HG03280 (cell line): ENCODE results near the gene PPP2R5C.
"Not testable (repeated sequence)": the region's sequence is repeated elsewhere in the genome, so short reads cannot be mapped to it uniquely, and the experiment has no call there.

Experiments
- ATAC-seq: cut with Tn5 transposase; IDR thresholded peaks from one replicate; pipeline ENCODE4 v1.9.1; 2021; ENCODE audit warnings: mild to moderate bottlenecking, moderate library complexity; ENCODE audit not compliant: unreplicated experiment

The PPP2R5C gene

GRCh38 chr14:101780887-101781239 lies 19.4 kb downstream of the PPP2R5C start:
- ATAC-seq = no peak

GRCh38 chr14:101781240-101782061 lies 19.9 kb downstream of the PPP2R5C start:
- no peak for ATAC-seq

DNA sequence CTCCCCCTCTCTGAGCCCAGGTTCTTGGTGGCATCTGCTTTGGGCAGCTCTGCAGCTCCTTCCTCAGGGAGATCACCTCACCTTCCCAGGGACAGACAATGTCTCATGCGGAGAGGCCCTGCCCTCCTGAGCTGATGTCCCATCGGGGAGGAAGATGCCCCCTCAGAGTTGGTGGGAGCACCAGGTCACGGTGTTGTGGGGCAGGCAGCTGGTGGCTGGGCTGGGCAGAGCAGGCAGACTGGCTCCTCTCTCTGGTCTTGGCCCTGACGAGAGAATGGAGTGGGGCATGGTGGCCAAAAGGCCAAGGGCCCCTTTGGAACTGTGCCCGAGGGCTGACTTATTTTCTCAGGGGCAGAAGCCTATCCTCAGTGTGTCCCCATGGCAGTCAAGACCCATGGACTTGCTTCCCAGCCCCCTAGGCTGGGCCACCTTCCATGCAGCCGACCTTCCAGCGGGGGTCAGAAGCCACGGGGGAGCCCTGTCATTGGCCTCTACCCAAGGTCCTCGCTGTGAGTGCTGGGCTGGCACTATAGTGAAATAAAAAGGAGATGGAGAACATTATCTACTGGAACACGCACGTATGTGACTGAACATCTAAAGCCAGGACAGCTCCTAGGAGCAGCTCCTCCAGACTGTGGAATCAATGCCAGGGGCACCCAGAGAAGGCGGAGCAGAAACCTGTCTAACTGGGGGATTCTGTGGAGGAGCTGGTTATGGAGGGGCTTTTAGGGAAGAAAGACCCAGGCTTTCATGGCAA lies 21.9 kb downstream of the PPP2R5C start:
- ATAC-seq = no peak

- no peak for ATAC-seq
Measured at GRCh38 chr14:101784631-101785030, 23.1 kb downstream of the PPP2R5C start.

DNA sequence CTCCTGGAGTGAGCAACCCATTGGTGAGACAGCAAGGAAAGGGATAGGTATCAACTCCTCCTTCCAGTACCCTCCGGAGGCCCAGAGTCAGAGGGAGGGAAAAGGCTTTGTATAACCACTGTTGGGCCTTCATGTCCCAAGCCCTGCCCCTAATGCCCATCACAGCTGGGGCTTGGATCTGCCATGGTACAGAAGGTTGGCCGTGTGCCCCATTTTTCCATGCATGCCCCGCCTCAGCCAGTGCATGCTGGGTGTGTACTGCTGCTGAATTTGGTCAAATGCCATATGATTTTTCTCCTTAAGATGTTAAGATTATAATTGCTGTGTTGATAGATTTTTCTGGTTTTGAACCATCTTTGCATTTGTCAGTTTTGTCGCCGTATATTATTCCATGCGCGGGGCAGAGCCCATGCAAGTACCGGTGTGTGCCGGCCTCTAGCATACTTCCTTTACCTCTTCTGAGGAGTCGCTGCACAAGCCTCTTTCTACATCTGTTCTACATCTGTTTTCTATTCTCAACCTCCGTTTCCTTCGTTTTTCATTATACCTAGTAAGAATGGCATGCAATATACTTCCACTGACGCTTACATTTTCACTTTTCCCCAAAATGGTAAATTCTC lies 26.6 kb downstream of the PPP2R5C start:
- no peak for ATAC-seq

- ATAC-seq = no peak
Measured at GRCh38 chr14:101789222-101789621, 27.7 kb downstream of the PPP2R5C start.

- no peak for ATAC-seq
Measured at GRCh38 chr14:101790232-101790631, 28.7 kb downstream of the PPP2R5C start.

- ATAC-seq = no peak
Measured at GRCh38 chr14:101791919-101792572, 30.5 kb downstream of the PPP2R5C start.

DNA sequence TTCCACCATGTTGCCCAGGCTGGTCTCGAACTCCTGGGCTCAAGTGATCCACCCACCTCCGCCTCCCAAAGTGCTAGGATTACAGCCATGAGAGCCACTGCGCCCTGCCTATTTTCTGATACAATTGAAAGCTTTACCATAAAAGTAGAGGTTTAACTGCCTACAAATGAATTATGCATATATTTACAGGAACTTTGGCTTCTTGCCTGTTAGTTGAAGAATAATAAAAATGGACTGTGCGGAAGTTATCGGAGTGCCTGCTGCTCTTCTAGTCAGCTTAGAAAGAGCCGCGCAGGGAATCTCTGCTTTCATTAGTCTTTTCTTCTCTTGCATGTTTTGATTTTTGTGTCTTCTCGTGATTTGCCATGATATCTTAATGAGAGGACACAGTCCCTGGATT lies 34.5 kb downstream of the PPP2R5C start:
- ATAC-seq = no peak

GRCh38 chr14:101796479-101796878 lies 35.0 kb downstream of the PPP2R5C start:
- ATAC-seq = no peak

DNA sequence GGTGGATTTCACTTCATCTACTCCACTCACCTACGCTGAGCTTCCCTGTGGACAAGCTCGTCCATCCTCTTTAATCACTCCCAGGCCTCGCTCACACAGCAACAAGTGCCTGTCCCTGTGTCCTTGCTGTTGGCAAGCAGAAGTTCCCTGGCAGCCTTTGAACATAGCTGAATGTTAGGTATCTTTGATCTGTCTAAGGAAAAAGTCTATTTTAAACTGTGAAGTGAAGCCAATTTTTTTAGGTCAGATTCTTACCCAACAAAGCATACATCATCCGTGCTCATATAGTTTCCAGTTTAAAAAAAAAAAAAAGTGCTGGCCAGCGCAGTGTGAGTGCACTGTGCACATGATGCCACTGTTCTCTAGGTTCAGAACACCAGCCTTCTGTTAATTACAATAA lies 36.3 kb downstream of the PPP2R5C start:
- no peak for ATAC-seq

DNA sequence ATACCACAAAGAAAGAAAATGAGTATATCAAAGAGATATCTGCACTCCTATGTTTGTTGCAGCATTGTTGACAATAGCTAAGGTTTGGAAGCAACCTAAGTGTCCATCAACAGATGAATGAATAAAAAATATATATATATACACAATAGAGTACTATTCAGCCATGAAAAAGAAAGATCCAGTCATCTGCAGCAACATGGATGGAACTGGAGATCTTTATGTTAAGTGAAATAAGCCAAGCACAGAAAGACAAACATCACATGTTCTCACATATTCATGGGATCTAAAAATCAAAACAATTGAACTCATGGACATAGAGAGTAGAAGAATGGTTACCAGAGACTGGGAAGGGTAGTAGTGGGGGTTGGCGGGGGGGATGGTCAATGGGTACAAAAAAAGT lies 42.9 kb downstream of the PPP2R5C start:
- not testable (repeated sequence) for ATAC-seq

DNA sequence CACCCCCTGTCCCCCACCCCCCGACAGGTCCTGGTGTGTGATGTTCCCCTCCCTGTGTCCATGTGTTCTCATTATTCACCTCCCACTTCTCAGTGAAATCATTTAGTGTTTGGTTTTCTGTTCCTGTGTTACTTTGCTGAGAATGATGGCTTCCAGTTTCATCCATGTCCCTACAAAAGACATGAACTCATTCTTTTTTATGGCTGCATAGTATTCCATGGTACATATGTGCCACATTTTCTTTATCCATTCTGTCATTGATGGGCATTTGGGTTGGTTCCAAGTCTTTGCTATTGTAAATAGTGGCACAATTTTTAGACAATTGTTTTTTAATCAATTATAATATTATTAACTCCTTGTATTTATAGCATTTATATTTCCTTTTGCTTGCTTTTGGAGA lies 44.7 kb downstream of the PPP2R5C start:
- not testable (repeated sequence) for ATAC-seq

DNA sequence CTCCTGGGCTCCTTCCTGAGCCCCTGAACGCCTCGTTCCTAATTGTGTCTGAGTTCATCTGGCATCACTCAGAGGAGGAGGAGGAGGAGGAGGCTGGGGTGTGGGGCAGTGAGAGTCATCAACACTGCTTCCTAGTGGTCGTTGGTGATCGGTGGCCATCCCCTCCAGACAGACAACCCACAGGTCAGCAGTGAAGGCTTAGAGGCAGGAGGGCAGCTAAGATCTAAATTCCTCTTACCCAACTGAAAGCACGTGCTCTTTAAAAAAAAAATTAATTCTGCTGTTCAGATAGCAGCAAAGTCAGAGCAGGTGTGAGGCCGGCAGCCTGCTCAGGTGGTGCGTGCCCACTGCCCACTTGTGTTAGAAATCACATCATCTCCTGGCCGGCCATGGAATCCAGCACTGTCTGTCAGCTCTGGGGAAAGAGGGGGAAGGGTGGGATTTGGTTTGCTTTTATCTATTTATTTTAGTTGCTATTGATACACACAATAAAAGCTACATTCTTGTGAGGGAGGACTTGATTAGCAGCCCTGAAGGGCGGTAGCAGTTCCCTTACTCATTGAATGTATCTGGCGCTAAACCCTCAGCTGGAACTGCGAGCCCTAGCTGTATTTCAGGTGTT lies 46.6 kb downstream of the PPP2R5C start:
- no peak for ATAC-seq

DNA sequence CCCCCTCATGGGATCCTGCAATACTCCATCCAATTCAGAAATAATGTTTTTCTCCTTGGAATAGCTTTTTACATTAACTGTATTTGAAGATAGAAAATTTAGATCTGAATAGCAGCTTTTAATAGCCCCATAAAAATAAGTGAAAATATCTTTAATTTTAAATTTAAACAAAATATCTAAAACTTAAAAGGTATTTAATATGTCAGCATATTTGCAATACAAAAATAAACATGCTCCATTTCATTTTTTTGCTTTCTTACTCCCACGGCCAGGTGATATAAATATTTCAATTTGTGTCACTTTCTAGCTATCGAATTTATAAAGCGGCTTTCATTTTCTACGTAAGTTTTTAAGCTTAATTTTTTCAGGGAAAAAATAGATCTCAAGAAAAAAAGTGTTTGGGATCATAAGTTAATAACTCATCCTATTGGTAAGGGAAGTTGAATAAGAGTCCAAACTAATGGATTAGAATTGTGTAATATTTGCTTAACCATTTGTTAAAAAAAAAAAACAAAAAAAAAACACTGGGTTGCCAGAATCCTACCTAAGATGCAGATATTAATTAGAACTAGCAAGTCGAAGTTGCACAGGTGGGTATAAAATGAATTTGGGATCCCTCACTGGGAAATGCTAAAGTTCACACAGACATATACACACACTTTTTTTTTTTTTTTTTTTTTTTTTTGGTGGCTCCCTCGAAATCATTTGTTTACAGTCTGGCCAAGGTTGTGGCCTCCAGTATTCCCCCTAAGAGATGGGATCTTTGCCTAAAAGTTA lies 47.6 kb downstream of the PPP2R5C start:
- ATAC-seq = no peak

- peak; percentile 84 for ATAC-seq
Measured at GRCh38 chr14:101809671-101810514, 48.4 kb downstream of the PPP2R5C start.

DNA sequence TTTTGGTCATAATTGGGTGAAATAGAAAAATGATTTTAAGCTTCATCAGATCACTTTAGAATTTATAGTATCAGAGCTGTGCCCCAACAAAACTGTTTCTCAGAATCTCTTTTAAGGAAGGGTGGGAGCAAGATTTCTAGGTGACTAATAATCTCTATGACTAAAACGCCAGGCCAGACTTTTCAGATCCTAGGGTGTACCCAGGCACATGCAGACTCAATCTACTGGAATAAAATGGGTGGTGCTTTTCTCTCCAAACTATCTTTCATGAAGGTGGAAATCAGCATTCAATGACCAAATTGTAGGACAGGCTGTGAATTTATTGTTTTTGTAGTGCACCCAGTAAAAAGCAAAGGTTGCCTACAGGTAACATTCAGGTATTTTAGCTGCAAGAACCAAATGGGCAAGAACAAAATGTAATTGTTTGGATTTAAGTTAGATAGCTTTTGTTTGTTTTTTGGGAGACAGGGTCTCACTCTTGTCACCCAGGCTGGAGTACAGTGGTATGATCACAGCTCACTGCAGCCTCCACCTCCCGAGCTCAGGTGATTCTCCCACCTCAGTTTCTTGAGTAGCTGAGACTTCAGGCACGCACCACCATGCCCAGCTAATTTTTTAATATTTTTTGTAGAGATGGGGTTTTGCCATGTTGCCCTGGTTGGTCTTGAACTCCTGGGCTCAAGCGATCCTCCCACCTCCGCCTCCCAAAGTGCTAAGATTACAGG lies 49.5 kb downstream of the PPP2R5C start:
- ATAC-seq = no peak

DNA sequence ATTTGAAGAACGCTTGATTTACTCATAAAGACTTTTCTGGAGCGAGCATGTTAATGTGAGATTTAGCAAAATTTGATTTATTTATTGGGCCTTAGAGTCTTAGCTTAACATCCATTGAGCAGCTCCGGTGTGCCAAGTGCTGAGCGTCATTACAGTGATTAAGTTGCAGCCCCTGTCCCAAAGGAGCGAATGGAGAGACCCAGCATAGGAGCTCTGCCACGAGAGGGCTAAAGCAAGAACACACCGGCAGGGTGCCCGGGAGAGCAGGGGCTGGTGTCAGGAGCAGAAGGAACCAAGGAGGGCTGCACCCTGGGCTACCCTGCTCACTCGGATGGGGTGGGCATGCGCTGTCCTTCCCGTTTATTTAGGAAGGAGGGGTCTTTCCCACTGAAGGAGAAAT lies 50.6 kb downstream of the PPP2R5C start:
- no peak for ATAC-seq
